GM19035 (cell line): ENCODE measurements around the gene CCSER1.
"Not testable (repeated sequence)": the region's sequence is repeated elsewhere in the genome, so short reads cannot be mapped to it uniquely, and the experiment has no call there.

Experiments used
- ATAC-seq: cut with Tn5 transposase; IDR thresholded peaks from one replicate; pipeline ENCODE4 v1.9.1; 2021; ENCODE audit not compliant: unreplicated experiment

Gene CCSER1

DNA sequence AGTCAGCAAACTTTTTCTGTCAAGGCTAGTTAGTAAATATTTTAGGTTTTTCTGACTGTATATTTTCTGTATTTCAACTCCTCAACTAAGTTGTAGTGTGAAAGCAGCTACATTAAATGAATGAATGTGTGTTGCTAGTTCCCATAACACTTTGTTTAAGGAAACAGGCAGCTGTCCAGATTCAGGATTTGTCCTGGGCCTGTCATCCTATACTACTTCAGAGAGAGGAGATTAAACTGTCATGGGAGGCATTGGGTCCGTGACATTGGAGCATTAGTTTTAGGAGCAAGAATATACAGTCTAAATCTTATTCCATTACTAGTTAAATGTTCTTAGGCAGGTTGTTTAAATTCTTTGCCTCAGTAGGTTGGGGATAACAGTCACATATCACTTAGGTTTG, 516.0 kb downstream of the CCSER1 start:
- ATAC-seq: no peak

DNA sequence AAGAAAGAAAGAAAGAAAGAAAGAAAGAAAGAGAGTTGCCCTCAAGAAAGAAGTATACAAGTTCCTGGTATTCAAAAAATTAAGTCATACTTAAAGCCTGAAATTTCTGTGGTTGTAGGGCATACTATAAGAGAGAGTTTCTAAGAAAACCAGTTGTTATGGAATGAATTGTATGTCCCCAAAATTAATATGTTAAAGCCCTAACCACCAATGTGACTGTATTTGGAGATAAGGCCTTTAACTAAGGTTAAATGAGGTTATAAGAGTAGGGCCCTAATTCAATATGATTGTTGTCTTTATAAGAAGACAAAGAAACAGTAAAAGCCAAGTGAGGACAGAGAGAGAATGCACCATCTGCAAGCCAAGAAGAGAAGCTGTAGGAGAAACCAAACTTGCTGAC, 521.1 kb downstream of the CCSER1 start:
- ATAC-seq: no peak

DNA sequence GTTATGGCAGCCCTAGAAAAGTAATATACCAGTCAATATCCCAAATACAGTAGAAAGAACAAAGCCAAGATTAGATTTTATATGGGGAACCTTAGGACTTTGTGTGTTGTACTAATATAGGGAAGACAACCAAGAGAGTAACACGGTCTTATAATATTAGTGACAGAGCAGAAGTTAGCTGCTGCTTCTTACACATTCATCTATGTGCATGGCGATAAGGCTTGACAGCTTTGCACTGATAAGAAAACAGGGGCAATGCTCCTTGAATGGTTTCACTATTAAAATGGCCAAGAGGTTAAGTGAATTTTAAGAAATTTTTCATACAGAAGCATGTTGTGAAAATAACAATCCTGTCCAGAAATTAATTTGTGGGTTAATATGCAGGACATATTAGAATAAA, 521.6 kb downstream of the CCSER1 start:
- no peak for ATAC-seq

DNA sequence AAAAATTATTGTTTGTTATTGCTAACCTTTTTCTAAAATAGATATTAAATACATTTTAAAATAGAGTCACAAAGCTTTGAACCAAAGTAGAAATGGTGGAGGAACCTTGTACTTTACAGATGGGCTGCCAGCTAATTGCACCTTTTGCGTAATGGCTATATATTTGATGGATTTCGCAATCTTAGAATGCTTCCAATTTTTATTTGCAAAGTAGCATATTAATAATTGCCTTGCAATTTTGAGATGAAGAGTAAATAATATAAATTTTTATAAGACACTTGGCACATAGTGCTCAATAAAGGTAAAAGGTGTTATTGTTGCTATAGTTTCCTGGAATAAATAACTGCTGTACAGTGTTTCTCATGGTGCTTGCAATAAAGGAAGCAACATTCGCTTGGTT, 533.5 kb downstream of the CCSER1 start:
- no peak for ATAC-seq

DNA sequence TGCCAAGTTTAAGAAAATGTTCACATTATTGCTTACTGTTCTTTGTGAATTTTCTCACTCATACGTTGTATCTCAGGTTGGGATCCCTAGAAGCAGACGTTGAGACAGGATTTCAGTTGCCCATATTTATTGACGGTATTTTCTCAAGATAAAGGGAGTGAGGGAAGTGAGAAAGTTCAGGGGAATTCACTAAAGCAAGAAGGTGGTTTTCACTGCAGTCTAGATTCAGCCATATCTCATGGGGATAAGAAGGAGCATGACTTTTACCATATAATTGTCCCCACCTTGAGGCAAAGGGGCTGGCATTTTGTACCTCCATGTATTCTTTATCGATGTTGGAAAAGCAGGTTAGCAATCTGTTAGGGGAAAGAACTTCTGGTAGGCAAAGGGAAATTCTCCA, 543.0 kb downstream of the CCSER1 start:
- ATAC-seq: no peak

DNA sequence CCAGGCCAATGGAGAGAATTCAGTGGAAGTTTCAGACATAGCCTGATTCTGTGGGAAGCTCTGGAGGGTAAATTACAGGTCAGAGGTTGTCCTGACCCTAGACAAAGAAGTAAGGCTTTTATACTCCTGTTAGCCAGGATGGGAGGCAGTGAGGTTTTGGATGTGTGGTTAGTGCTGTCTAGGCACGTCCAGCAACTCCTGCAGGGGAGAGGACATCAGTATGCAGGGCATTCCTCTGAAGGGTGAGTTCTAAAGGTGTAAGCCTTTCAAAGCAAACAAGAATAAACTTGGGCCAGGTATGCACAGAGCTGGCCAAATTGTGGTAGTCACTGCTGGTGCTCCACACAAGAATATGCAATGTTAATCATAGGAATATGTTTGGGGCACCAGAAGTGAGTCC, 562.5 kb downstream of the CCSER1 start:
- ATAC-seq: no peak

DNA sequence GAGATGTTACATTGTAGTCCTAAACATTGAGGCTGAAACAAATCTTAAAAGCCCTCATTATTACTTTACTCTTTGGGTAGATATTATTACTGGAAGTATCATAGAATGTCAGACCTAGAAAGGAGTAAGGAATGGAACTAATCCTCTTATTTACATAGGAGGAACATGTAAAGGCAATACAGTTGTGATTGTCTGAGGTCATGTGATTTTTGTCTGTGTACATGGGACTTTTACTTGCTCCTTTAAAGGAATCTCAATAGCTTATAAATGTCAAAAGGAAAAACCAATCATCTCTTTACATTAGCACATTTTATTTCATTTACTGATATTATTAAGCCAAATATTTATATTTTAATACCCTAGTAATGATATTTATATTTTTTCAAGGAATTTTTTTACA, 568.2 kb downstream of the CCSER1 start:
- ATAC-seq: no peak

DNA sequence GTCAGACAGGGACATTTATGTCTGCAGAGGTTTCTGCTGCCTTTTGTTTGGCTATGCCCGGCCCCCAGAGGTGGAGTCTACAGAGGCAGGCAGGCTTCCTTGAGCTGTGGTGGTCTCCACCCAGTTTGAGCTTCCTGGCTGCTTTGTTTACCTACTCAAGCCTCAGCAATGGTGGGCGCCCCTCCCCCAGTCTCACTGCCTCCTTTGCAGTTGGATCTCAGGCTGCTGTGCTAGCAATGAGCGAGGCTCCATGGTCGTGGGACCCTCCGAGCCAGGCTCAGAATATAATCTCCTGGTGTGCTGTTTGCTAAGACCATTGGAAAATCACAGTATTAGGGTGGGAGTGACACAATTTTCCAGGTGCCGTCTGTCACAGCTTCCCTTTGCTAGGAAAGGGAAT, 578.3 kb downstream of the CCSER1 start:
- not testable (repeated sequence) for ATAC-seq

DNA sequence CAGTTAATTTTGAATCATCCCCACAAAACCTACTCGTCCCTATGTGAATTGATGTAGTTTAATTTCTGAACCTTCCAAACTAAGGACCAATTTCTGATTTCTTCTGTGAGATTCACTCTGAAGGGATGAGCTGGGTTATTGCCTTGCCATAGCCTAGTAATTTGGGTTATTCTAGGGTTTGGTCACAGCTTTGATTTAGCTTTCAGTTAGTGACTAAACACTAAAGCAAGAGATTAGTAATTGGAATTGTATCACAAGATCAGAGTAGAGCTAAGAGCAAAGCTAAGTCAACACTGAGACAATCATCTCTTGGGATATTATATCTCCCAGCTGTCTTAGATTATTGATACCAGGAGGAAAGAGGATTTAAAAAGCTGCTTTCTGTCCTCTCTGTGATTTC, 588.0 kb downstream of the CCSER1 start:
- peak; percentile 66 for ATAC-seq

DNA sequence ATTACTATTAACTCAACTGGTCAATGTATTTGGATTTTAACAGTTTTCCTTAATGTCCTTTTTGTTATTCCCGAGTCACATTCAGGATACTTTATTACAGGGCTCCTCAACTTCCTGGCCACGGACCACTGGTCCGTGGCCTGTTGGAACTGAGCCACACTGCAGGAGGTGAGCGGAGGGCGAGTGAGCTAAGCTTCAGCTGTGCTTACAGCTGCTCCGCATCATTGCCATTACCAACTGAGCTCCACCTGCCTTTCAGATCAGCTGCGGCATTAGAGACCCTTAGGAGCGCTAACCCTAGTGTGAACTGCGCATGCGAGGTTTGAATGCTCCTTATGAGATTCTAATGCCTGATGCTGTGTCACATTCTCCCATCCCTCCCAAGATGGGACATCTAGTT, 591.7 kb downstream of the CCSER1 start:
- no peak for ATAC-seq

DNA sequence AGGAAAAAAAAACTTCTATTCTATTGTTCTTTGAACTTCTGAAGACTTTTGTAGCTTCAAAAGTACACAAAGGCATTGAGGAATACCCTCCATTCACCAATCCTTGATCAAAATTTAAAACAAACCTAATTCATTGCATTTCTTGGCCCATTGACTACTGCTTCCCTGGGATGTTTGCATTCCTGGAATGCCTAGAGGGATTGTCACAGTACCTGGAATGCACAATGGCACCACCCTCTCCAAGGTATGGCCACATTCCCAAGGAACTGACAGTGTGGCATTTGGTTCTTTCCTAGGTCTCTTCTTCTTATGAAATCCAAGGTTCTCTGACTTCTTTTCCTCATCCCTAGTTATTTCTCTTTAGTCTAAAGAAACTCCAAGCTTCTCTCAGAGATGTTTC, 600.7 kb downstream of the CCSER1 start:
- ATAC-seq: no peak

DNA sequence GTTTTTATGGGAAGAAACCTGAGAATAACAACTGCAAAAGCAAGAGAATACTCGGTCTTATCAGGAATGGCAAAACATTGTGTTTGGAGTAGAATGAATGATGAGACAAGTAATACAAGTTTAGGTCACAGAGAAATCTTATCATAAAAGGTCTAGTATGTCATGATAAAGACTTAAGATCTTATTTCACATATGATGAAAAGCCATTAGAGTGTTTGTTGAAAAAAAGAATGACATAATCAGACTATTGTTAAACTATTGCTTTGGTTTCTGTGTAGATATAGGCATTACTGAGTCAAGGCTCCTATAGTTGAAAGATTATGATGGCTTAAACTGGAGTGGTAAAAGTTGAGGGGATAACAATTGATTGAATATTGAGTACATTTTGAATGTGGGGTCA, 603.6 kb downstream of the CCSER1 start:
- no peak for ATAC-seq

DNA sequence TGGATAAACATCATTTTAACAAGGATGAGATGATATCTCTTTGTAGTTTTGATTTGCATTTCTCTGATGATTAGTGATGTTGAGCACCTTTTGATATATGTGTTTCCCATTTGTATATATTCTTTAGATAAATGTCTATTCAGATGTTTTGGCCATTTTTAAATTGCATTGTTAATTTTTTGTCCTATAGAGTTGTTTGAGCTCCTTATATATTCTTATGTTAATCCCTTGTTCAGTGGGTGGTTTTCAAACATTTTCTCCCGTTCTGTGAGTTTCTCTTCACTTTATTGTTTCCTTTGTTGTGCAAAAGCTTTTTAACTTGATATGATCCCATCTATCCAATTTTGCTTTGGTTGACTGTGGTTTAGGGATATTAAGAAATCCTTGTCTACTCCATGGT, 606.0 kb downstream of the CCSER1 start:
- no peak for ATAC-seq

DNA sequence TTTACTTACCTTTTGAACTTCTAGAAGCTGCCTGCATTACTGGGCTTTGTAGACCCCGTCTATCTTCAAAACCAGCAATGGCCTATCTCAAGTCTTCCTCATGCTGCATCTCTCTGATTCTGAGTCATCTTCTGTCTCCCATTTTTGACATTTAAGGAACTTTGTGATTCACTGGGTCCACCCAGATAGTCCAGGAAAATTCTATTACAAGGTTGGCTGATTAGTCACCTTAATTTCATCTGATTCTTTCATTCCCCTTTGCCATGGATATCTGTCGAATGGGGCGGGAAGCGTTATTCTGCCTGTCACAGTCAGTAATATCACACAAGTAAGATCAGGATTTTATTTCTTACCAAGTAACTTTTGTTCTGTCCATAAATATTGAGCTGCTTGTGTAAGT, 618.0 kb downstream of the CCSER1 start:
- ATAC-seq: no peak

DNA sequence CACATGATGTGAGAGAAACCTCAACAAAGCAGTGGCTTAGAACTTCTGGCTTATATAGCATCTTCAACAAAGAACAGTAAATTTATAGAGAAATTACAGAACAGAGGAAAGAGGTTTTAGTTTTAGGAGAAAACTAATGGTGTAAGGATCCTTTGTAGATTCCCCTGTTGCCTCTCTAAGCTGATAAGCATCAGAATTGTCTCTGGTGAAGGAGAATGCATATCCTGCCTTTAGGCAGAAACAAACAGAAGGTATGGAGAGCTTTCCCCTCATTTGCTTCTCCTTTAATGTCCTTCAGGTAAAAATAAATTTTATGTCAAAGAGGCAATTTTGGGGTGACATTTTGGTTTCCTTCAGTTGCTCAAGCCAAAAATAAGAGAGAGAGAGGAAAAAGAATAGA, 625.9 kb downstream of the CCSER1 start:
- ATAC-seq: no peak

DNA sequence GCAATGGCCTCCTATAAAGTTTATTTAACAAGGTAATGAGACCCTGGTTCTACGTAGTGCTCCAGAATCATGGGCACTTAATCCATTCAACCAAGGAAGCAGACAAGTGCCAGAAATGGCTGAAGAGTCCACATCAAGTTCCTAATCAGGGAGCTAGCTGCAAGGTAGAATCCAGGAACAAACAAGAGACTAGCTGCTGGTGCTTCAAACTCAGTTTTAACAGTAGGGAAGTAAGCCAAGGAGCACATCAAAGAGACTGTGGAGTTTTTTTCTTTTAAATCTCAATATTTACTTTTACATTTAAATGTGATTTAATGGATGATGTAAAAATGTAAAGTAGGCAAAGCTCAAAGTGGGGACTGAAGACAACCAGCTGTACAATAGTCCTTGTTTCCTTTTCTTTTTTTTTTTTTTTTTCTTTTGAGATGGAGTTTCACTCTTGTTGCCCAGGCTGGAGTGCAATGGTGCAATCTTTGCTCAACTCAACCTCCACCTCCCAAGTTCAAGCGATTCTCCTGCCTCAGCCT, 630.4 kb downstream of the CCSER1 start:
- no peak for ATAC-seq

DNA sequence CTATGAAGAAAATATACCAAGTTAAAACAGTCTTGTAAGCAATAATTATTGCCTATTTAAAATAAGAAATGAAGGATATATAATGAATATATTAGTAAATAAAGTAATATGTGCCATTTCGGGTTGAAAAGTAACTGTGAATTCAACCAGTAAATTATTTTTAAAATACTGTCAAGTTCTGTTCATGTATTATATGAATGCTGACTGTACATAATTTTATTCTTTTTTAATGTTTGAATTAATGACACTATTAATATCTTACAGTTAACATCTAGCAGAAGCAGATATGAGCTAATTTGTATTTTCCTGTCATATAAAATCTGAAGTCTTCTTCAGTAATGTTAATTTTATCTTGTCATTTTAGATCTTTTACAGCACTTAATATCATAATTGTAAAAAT, 632.9 kb downstream of the CCSER1 start:
- no peak for ATAC-seq

DNA sequence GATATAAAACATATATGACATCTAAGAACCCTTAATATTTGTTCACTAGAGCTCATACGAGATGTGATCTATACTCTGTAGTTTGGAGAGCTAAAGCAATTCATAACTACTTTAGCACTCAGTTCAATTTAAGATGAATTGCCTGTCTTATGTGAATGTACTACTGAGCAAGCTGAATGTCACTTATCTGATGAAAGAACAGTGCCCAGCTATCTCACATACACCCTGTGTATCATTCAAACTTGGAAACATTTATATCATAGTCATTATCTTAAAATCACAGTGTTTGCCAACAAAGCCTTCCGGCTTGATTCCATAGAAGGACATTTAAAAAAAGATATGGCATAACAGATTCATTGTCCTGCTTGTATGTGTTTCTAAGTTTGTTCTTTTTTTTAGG, 639.6 kb downstream of the CCSER1 start:
- no peak for ATAC-seq

DNA sequence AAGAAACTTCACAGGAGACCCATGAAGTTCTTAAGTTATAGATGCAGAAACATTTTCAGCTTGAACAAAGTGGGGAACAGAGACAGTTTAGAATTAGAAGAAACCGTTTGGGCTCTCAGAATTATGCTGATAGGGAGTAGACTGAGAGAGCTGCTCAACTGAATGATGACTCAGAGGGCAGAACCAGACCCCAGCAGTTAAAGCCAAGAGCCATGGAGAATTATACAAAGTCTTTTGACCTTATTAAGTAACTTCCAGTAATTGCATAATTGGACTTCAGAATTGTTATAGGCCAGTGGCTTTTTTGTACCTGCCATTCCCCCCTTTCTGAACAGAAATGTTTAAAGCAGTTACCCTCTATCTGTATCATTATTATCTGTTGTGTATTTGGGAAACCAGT, 642.1 kb downstream of the CCSER1 start:
- ATAC-seq: no peak

DNA sequence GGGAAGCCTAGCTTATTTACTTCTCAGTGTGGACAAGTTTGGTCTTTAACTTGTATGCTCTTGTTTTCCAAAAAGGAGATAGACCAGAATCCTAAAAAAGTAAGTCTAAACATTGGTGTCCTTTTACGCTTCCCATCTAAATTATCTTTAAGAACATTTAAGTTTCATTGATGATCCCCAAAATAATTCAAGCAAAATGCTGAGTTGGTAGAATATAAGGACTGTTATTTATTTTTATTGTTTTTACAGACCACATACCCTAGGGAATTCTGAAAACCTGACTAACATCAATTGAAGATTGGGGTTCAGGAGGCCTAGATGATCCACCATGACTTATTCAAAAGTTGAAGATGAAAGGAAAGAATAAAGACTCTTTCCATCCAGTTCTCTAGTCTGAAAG, 653.0 kb downstream of the CCSER1 start:
- ATAC-seq: no peak

DNA sequence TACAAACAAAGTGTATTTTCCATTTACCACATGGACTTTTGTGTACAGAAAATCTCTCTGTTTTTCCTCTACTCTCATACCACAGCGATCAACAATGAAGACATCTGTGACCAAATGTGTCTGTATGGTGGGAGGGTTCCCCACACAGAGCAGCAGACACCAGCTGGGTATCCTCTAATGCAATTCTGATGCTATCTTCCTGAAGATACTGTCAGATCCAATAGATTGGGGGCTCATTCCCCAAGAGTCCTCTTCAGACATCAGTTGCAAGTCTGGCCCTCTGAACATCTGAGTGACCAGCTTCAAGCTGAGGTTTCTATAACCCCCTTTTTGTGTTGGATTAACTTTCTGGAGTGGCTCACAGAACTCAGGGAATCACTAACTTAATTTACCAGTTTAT, 659.4 kb downstream of the CCSER1 start:
- no peak for ATAC-seq

DNA sequence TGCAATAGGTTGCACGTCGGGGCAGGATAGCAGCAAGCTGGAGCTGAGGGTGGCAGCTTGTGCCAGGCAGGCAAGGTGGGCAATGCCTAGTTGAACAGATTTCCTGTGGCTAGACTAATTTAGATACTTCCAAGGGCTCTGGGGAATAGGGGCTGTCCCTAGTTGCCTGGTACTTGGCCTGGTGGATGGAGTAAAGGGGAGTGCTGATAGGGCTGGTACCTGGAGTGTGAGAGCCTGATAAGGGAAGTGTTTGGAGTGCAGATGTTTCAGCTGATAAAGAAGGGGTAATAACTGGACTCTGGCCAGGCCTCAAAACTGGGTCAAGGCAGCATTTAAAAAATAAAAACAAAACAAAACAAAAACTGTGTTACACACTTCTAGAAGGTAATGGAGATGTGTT, 665.5 kb downstream of the CCSER1 start:
- ATAC-seq: no peak

DNA sequence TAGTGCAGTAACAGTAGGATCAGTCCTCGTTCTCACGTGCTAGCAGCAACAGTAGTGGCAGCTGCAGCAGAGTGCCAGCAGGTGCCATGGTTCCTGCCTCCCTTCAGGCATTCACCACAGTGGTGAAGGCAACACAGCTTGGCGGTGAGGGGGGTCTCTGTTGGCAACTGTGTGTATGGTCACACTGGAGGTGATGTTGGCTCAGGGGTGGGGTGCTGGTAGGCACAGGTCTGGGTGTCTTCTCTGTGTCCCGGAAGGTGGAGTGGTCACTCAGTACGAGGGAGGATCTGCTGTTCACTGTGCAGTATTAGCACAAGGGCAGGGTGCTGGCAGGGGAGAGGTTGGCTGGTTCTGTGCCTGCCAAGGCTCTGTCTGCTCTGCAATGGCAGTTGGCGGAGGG, 671.8 kb downstream of the CCSER1 start:
- ATAC-seq: no peak

DNA sequence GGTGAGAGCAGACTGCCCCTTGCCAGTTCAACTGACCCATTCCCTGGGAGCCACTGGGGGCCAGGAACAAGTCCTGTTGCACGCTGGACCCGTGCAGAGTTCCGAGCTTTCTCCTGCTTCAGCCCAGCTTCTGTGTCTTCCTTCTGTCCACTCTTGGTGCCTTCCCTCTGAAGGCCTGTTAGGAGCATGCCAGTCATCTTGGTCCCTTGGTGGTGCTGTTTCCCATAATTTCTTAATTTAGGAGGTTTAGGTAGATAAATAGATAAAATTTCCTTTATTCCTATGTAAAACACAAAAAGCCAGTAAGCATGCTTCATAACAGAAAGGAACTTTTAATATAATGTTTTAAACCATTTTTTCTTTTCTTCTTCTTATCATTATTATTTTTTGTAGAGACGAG, 672.7 kb downstream of the CCSER1 start:
- no peak for ATAC-seq
